Measurements from ENCODE around the gene FEM1C.

GRCh38 chr5:115509547-115509946 is 35.0 kb downstream of the FEM1C start:
- no peak for TF ChIP-seq CTCF (IDR thresholded peaks at IDR 0.05; ENCODE audit: insufficient read depth, low read length)
- TF ChIP-seq SPI1 (IDR thresholded peaks at IDR 0.05; ENCODE audit: borderline replicate concordance, low read depth): no peak
- TF ChIP-seq REST (IDR thresholded peaks at IDR 0.05; ENCODE audit: insufficient replicate concordance, low read depth): no peak
- no peak for TF ChIP-seq POLR2AphosphoS5 (IDR thresholded peaks at IDR 0.05; ENCODE audit: low read depth)
